HEK293 (cell line): ENCODE results near the gene TRMT44.

Source experiments
- BCL11A ChIP-seq: fragments of 450-650 bp; formaldehyde crosslinking; IDR thresholded peaks from 2 replicates; pipeline ENCODE4 v1.5.1; 2016; ENCODE audit warnings: low read depth, missing biosample characterization, missing genetic modification characterization
- HIC1 ChIP-seq: fragments of 450-650 bp; formaldehyde crosslinking; IDR thresholded peaks from 2 replicates; pipeline ENCODE4 v1.5.1; 2016; ENCODE audit warnings: missing biosample characterization, missing genetic modification characterization
- REST ChIP-seq: fragments of 450-650 bp; formaldehyde crosslinking; IDR thresholded peaks from 2 replicates; pipeline ENCODE4 v1.5.1; 2016; ENCODE audit warnings: missing biosample characterization, missing genetic modification characterization
- SP2 ChIP-seq: fragments of 450-650 bp; formaldehyde crosslinking; IDR thresholded peaks from 2 replicates; pipeline ENCODE4 v1.5.1; 2016; ENCODE audit warnings: missing biosample characterization, missing genetic modification characterization
- ZBTB21 ChIP-seq: fragments of 450-650 bp; formaldehyde crosslinking; IDR thresholded peaks from 2 replicates; pipeline ENCODE4 v1.5.1; 2017; ENCODE audit warnings: missing biosample characterization, missing genetic modification characterization
- ZFP69B ChIP-seq: fragments of 450-650 bp; formaldehyde crosslinking; IDR thresholded peaks from 2 replicates; pipeline ENCODE4 v1.5.1; 2016; ENCODE audit warnings: missing biosample characterization, missing genetic modification characterization
- ZNF155 ChIP-seq: fragments of 450-650 bp; formaldehyde crosslinking; IDR thresholded peaks from 2 replicates; pipeline ENCODE4 v1.5.1; 2016; ENCODE audit warnings: missing biosample characterization, missing genetic modification characterization
- ZNF211 ChIP-seq: fragments of 450-650 bp; formaldehyde crosslinking; IDR thresholded peaks from 2 replicates; pipeline ENCODE4 v1.5.1; 2016; ENCODE audit warnings: low read depth, missing biosample characterization, missing genetic modification characterization
- ZNF23 ChIP-seq: fragments of 450-650 bp; formaldehyde crosslinking; IDR thresholded peaks from 2 replicates; pipeline ENCODE4 v1.5.1; 2016; ENCODE audit warnings: missing biosample characterization, missing genetic modification characterization, borderline replicate concordance
- ZNF768 ChIP-seq: fragments of 450-650 bp; formaldehyde crosslinking; IDR thresholded peaks from 2 replicates; pipeline ENCODE4 v1.5.1; 2018; ENCODE audit warnings: missing biosample characterization, mild to moderate bottlenecking, missing genetic modification characterization
- ZNF792 ChIP-seq: fragments of 450-650 bp; formaldehyde crosslinking; IDR thresholded peaks from 2 replicates; pipeline ENCODE4 v1.5.1; 2016; ENCODE audit warnings: missing biosample characterization, missing genetic modification characterization
- ZNF830 ChIP-seq: fragments of 450-650 bp; IDR thresholded peaks from 2 replicates; pipeline ENCODE4 v1.5.0; 2018; ENCODE audit warnings: missing biosample characterization, missing genetic modification characterization, low read depth, mild to moderate bottlenecking, moderate library complexity
- TF ChIP-seq, protein P1 (sequence below): fragments of 450-650 bp; formaldehyde crosslinking; IDR thresholded peaks from 2 replicates; pipeline ENCODE4 v1.5.1; 2016; ENCODE audit warnings: missing biosample characterization, missing genetic modification characterization, borderline replicate concordance
- TF ChIP-seq, protein P2 (sequence below): fragments of 450-650 bp; formaldehyde crosslinking; IDR thresholded peaks from 2 replicates; pipeline ENCODE4 v1.5.1; 2016; ENCODE audit warnings: missing biosample characterization, missing genetic modification characterization

DNA sequence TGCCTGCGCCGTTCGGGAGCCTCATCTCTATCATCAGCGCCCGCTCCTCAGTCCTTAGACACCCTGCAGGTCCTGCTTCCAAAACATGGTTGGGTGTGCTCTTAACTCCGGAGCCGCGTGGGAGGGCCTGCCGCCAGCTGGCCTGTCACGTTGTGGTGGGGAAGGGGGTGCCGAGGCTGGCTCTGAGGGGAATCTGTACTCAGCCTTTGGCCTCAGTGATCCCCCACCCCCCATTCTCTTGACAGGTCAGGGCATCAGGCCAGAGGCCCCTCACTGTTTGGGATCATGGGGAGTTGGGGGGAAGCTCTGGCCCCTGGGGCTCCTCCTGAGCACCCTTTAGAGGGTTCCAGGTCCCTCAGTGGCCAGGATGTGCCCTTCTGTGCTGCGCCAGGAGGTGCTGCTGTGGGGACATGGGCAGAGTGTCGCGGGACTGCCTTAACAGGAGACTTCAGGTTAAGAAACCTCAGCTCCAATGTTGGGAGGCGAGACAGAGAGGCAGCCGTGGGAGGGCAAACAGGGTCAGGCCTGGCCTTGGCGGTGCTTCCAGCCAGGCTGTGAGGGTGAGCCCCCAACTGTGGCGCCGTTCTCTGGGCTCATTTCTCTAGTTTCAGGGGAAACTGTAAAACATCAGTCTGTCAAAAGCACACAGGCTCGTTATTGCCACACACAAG lies 33.5 kb downstream of the TRMT44 start:
- TF ChIP-seq HIC1 (tag by site-specific recombination), result no peak
- TF ChIP-seq ZFP69B (tag by site-specific recombination), result no peak
- TF ChIP-seq ZNF830 (tag by site-specific recombination), result no peak
- TF ChIP-seq, protein P1, sequence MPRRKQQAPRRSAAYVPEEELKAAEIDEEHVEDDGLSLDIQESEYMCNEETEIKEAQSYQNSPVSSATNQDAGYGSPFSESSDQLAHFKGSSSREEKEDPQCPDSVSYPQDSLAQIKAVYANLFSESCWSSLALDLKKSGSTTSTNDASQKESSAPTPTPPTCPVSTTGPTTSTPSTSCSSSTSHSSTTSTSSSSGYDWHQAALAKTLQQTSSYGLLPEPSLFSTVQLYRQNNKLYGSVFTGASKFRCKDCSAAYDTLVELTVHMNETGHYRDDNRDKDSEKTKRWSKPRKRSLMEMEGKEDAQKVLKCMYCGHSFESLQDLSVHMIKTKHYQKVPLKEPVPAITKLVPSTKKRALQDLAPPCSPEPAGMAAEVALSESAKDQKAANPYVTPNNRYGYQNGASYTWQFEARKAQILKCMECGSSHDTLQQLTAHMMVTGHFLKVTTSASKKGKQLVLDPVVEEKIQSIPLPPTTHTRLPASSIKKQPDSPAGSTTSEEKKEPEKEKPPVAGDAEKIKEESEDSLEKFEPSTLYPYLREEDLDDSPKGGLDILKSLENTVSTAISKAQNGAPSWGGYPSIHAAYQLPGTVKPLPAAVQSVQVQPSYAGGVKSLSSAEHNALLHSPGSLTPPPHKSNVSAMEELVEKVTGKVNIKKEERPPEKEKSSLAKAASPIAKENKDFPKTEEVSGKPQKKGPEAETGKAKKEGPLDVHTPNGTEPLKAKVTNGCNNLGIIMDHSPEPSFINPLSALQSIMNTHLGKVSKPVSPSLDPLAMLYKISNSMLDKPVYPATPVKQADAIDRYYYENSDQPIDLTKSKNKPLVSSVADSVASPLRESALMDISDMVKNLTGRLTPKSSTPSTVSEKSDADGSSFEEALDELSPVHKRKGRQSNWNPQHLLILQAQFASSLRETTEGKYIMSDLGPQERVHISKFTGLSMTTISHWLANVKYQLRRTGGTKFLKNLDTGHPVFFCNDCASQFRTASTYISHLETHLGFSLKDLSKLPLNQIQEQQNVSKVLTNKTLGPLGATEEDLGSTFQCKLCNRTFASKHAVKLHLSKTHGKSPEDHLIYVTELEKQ (tag by site-specific recombination), result no peak
- TF ChIP-seq, protein P2, sequence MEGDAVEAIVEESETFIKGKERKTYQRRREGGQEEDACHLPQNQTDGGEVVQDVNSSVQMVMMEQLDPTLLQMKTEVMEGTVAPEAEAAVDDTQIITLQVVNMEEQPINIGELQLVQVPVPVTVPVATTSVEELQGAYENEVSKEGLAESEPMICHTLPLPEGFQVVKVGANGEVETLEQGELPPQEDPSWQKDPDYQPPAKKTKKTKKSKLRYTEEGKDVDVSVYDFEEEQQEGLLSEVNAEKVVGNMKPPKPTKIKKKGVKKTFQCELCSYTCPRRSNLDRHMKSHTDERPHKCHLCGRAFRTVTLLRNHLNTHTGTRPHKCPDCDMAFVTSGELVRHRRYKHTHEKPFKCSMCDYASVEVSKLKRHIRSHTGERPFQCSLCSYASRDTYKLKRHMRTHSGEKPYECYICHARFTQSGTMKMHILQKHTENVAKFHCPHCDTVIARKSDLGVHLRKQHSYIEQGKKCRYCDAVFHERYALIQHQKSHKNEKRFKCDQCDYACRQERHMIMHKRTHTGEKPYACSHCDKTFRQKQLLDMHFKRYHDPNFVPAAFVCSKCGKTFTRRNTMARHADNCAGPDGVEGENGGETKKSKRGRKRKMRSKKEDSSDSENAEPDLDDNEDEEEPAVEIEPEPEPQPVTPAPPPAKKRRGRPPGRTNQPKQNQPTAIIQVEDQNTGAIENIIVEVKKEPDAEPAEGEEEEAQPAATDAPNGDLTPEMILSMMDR, result no peak
- no peak for TF ChIP-seq ZBTB21 (tag by site-specific recombination)
- TF ChIP-seq SP2 (tag by site-specific recombination), result no peak
- TF ChIP-seq ZNF792 (tag by site-specific recombination), result no peak
- no peak for TF ChIP-seq BCL11A (tag by site-specific recombination)
- TF ChIP-seq ZNF211 (tag by site-specific recombination), result no peak
- no peak for TF ChIP-seq ZNF155 (tag by site-specific recombination)
- no peak for TF ChIP-seq REST (tag by site-specific recombination)
- TF ChIP-seq ZNF23 (tag by site-specific recombination), result no peak
- TF ChIP-seq ZNF768 (tag by site-specific recombination), result no peak
